ENCODE measurements around the gene TUBA8.

- TF ChIP-seq POLR2A (IDR thresholded peaks at IDR 0.05) (no peak), CTCF (IDR thresholded peaks at IDR 0.05) (no peak)
These were observed 25.4 kb upstream of the TUBA8 start for GRCh38 chr22:18085188-18085587.

All from thyroid gland (tissue), 4 donors.